ENCODE data around the gene SPNS2. TPM values are rescaled to one million over a fixed set of nuclear protein-coding genes. Genes with fewer than 3 reads are reported as not detected.

The SPNS2 gene
- total RNA-seq, 1 donor from 2014 or later, result 0.38 TPM

DNA sequence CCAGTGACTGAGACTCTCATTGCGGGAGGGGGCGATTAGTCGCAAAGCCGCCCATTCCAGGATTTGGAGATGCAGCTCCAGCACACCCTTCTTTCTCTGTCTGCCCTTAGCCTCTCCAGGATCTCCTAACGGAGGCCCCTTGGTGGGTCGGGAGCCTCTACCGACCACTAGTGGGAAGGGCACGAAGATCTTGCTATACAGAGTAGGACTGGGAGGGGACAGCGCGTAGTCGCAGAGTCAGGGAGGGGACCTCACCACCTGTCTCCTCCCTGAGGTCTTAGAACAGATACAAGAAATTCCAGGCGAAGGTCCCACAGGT, 85.1 kb downstream of the SPNS2 start:
- DNase-seq, result no peak

DNA sequence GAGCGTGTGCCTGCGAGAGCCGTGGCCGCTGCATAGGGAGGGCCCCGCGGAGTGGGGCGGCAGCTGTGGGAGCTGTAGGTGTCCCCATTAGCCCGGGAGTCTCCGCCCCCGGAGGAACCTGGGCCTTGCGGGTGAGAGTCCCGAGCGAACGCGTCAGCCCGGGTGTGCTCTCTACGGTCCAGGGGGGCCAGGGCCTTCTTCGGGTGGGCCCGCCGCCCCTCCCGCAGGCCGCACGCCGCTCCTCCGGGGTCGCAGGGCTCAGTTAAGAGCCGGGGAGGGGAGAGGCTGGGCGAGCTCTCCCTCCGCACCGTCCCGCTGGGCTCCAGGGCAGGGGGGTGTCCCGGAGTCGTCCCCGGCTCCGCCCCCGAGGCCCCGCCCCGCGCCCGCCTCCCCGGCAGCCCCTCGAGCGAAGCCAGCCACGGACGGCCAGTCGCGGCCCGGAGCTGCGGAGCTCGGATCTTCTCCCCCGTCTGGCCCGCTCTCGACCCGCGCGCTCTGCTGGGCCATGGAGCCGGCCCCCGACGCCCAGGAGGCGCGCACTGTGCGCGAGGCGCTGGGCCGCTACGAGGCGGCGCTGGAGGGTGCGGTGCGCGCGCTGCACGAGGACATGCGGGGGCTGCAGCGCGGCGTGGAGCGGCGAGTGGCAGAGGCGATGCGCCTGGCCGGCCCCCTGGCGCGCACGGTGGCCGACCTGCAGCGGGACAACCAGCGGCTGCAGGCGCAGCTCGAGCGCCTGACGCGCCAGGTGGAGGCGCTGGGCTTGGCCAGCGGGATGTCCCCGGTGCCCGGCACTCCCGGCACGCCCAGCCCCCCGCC, 85.6 kb downstream of the SPNS2 start, which contains the start of gene SMTNL2:
SMTNL2 (plus strand) TSS at position 429 of the 816 bp plus-strand sequence; CDS start at position 506, 77 bp downstream.
- Mint-ChIP-seq H3K4me1 (peaks cover 9% of the 10 kb centered on the region), H3K27ac (no peak within 1 kb of the TSS), H3K36me3 (ENCODE audit: low read depth) (no peaks in the 10 kb centered on the region), H3K9me3 (no peaks in the 10 kb centered on the region), H3K4me3 (peak within 1 kb of the TSS; percentile 75), H3K27me3 (peaks cover 44% of the 10 kb centered on the region)
- ChIA-PET POLR2A (interaction anchor here (0.5 to 1.0 kb wide), 2 partner anchors 223 to 266 kb away, joined by 3 to 8 read pairs; partner anchors contain the start of gene PLD2), CTCF (interaction anchor here (1.2 kb wide), 1 partner anchor 17 kb away, joined by 4 read pairs; no protein-coding TSS in a partner anchor)
- peak; percentile 31 for DNase-seq
- intact Hi-C loops (cut with micrococcal nuclease), result no loop called here
- TF ChIP-seq, protein P1, sequence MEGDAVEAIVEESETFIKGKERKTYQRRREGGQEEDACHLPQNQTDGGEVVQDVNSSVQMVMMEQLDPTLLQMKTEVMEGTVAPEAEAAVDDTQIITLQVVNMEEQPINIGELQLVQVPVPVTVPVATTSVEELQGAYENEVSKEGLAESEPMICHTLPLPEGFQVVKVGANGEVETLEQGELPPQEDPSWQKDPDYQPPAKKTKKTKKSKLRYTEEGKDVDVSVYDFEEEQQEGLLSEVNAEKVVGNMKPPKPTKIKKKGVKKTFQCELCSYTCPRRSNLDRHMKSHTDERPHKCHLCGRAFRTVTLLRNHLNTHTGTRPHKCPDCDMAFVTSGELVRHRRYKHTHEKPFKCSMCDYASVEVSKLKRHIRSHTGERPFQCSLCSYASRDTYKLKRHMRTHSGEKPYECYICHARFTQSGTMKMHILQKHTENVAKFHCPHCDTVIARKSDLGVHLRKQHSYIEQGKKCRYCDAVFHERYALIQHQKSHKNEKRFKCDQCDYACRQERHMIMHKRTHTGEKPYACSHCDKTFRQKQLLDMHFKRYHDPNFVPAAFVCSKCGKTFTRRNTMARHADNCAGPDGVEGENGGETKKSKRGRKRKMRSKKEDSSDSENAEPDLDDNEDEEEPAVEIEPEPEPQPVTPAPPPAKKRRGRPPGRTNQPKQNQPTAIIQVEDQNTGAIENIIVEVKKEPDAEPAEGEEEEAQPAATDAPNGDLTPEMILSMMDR (IDR thresholded peaks at IDR 0.05), result no peak
- ATAC-seq (ENCODE audit: low read depth), result peak; percentile 72

More for the DNA sequence above, 85.1 kb downstream of the SPNS2 start:
- H3K27me3 Mint-ChIP-seq, result peaks cover 44% of the 10 kb centered on the region
- TF ChIP-seq, protein P1 (IDR thresholded peaks at IDR 0.05), result no peak
- POLR2A ChIA-PET, result interaction anchor here (1.0 kb wide), 1 partner anchor 223 kb away, joined by 3 read pairs; the partner anchor contains the start of gene PLD2
- H3K27ac Mint-ChIP-seq, result no peak overlapping the region
- CTCF ChIA-PET, result interaction anchor here (1.2 kb wide), 1 partner anchor 16 kb away, joined by 4 read pairs; no protein-coding TSS in a partner anchor
- H3K4me1 Mint-ChIP-seq, result peaks cover 9% of the 10 kb centered on the region
- intact Hi-C loops (cut with micrococcal nuclease), result no loop called here
- peak overlapping the region; percentile 75 for H3K4me3 Mint-ChIP-seq
- peak; percentile 65 for ATAC-seq (ENCODE audit: low read depth)
- no peaks in the 10 kb centered on the region for H3K36me3 Mint-ChIP-seq (ENCODE audit: low read depth)
- H3K9me3 Mint-ChIP-seq, result no peaks in the 10 kb centered on the region

DNA sequence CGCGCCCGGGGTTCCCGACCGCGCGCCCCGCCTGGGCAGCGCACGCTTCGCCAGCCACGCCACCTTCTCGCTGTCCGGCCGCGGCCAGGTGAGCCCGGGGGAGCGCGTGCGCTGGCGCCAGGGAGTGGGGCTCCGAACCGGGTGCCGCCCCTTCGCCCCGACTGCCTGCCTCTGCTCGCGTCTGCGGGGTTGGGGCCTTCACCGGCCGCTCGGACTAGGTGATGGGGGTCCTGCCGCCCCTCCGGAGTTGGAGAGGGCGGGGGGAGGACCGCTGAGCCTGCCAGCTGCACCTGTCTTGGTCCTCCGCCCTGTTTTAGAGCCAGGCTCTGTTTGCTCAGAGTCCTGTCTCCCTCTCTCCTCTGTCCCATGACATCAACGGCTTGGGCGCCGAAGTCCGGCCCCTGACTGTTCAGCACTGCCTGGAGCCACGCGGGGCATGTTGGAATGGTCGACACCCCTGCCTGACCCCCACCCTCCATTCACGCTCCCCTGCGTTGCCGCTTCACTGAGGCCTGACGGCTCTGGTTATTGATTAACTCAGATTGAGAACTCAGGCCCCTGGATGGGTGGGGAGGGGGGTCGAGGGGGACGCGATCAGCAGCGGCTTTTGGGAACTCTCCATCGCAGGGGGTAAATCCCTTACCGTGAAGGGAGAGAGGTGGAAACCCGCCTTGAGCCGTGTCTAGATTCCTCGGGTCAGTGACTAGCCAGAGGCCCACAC, 86.4 kb downstream of the SPNS2 start:
- DNase-seq (no peak), ATAC-seq (ENCODE audit: low read depth) (no peak)
- TF ChIP-seq, protein P1 (IDR thresholded peaks at IDR 0.05), result no peak
- ChIA-PET POLR2A (interaction anchor here (0.5 to 1.0 kb wide), 2 partner anchors 222 to 266 kb away, joined by 3 to 8 read pairs; partner anchors contain the start of gene PLD2), CTCF (no interaction called here)
- Mint-ChIP-seq H3K9me3 (no peaks in the 10 kb centered on the region), H3K4me1 (peaks cover 9% of the 10 kb centered on the region), H3K27me3 (peaks cover 44% of the 10 kb centered on the region), H3K36me3 (ENCODE audit: low read depth) (no peaks in the 10 kb centered on the region), H3K27ac (no peak overlapping the region), H3K4me3 (peak overlapping the region; percentile 32)
- intact Hi-C loops (cut with micrococcal nuclease), result no loop called here

DNA sequence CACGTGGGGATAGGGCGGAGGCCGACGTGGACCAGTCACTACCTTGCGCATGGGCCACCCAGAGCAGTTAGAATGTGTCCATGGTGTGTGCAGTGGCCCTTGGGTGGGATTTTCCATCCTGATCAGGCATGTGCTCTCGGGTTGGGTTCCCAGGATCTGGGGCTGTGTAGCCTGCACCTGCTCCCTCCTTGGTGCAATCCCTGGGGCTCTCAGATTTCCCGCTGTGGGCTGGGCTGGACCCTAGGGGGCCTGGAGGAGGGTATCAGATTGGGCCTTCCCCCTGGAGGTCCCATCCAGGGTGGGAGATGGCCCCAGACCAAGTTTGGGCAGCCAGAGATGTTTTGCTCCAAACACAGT, 86.9 kb downstream of the SPNS2 start:
- H3K4me3 Mint-ChIP-seq, result no peak overlapping the region
- H3K27me3 Mint-ChIP-seq, result peaks cover 47% of the 10 kb centered on the region
- no peaks in the 10 kb centered on the region for H3K36me3 Mint-ChIP-seq (ENCODE audit: low read depth)
- DNase-seq, result no peak
- TF ChIP-seq, protein P1 (IDR thresholded peaks at IDR 0.05), result no peak
- H3K27ac Mint-ChIP-seq, result no peak overlapping the region
- no peak for ATAC-seq (ENCODE audit: low read depth)
- POLR2A ChIA-PET, result no interaction called here
- intact Hi-C loops (cut with micrococcal nuclease), result no loop called here
- CTCF ChIA-PET, result no interaction called here
- peaks cover 9% of the 10 kb centered on the region for H3K4me1 Mint-ChIP-seq
- no peaks in the 10 kb centered on the region for H3K9me3 Mint-ChIP-seq

DNA sequence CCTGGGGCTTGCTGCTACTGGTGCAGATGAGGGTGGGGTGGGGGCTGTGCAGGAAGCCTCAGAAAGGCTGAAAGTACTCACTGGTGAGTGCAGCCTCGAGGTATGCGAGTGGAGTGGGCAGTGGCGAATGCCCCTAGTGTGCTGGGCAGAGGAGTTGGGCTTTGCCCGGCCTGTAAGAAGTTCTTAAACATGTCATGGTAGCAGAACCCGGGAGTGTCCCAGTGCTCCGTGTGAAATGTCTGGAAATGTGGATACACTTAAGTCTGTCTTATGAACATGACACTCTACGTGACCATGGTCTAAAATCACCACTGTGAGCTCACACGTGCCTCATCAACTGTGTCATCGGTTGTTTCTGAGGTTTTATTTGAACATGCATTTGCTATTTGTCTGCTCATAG, 87.4 kb downstream of the SPNS2 start:
- Mint-ChIP-seq H3K36me3 (ENCODE audit: low read depth) (no peaks in the 10 kb centered on the region), H3K27ac (no peak overlapping the region), H3K27me3 (peaks cover 44% of the 10 kb centered on the region), H3K4me3 (no peak overlapping the region), H3K4me1 (peaks cover 9% of the 10 kb centered on the region), H3K9me3 (no peaks in the 10 kb centered on the region)
- TF ChIP-seq, protein P1 (IDR thresholded peaks at IDR 0.05), result no peak
- CTCF ChIA-PET, result no interaction called here
- DNase-seq (no peak), ATAC-seq (ENCODE audit: low read depth) (no peak)
- POLR2A ChIA-PET, result no interaction called here
- intact Hi-C loops (cut with micrococcal nuclease), result no loop called here
